Measurements from ENCODE around the gene AGAP1. TPM values are rescaled to one million over a fixed set of nuclear protein-coding genes. Genes with fewer than 3 reads are reported as not detected.
"Not testable (repeated sequence)": the region's sequence is repeated elsewhere in the genome, so short reads cannot be mapped to it uniquely, and the experiment has no call there.

The AGAP1 gene
- total and polyA plus RNA-seq, 7 donors = 10.8 to 42.7 (median 18.6) TPM

DNA sequence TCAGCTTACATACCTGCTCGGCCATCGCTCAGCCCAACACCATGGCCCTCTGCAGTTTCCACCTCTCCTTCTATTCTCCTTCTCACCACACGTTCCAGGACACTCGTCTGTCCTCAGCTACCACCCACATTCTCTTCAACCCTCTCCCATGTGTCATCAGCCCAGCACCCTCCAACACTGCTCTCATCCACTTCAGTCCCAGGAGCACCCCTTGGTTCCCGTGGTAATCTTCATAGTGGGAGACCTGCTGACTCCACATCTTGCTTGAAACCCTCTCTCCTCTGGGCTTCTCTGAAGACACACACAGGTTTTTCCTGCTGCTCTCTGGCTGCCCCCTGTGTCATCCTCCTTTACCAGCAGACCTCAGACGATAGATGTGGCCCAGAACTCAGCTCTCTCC, 445.6 kb downstream of the AGAP1 start:
- WGBS, 2 donors = 90 to 95% methylated on average over 6 of the region's 6 CpGs
- Histone ChIP-seq H3K36me3 (no peaks in the 10 kb centered on the region), H3K4me1 (peaks cover 0 to 7% (median 0%) of the 10 kb centered on the region in 4 donors), H3K27me3 (no peaks in the 10 kb centered on the region), H3K9me3 (peaks cover 0 to 3% (median 0%) of the 10 kb centered on the region in 4 donors), H3K4me3 (no peak overlapping the region), H3K27ac (no peak overlapping the region)
- intact Hi-C loops (cut with DNase I) = no loop called here
- TF ChIP-seq EP300 (IDR thresholded peaks at IDR 0.05) = no peak
- no peak for TF ChIP-seq POLR2AphosphoS5 (IDR thresholded peaks at IDR 0.05)
- TF ChIP-seq POLR2A (IDR thresholded peaks at IDR 0.05) = no peak
- TF ChIP-seq, protein P1, sequence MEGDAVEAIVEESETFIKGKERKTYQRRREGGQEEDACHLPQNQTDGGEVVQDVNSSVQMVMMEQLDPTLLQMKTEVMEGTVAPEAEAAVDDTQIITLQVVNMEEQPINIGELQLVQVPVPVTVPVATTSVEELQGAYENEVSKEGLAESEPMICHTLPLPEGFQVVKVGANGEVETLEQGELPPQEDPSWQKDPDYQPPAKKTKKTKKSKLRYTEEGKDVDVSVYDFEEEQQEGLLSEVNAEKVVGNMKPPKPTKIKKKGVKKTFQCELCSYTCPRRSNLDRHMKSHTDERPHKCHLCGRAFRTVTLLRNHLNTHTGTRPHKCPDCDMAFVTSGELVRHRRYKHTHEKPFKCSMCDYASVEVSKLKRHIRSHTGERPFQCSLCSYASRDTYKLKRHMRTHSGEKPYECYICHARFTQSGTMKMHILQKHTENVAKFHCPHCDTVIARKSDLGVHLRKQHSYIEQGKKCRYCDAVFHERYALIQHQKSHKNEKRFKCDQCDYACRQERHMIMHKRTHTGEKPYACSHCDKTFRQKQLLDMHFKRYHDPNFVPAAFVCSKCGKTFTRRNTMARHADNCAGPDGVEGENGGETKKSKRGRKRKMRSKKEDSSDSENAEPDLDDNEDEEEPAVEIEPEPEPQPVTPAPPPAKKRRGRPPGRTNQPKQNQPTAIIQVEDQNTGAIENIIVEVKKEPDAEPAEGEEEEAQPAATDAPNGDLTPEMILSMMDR (IDR thresholded peaks at IDR 0.05) = no peak
- peak; percentile 34 for DNase-seq

DNA sequence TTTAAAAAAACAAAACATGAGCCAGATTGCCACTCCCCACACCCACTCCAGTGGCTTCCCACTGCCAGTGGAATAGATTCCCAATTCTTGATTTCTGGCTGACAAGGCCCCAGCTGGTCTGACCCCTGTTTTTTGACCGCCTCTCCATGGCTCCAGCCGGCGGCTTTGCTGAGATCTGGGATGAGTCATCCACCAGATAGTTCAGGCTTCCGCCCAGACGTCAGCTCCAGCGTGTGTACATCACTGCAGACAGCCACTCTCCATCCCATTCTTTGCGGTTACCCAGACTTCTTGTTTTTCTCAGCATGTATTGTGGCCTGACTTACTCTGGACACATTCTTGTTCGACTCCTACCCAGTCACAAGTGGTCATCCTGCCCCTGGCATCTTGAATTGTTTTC, 446.5 kb downstream of the AGAP1 start:
- no peaks in the 10 kb centered on the region for H3K27me3 ChIP-seq
- no peaks in the 10 kb centered on the region for H3K36me3 ChIP-seq
- intact Hi-C loops (cut with DNase I) = no loop called here
- WGBS, 2 donors = 72 to 84% methylated on average over 8 of the region's 8 CpGs
- peak; percentile 73 for DNase-seq
- TF ChIP-seq POLR2AphosphoS5 (IDR thresholded peaks at IDR 0.05) = no peak
- TF ChIP-seq EP300 (IDR thresholded peaks at IDR 0.05) = no peak
- TF ChIP-seq, protein P1 (IDR thresholded peaks at IDR 0.05) = no peak
- no peak for TF ChIP-seq POLR2A (IDR thresholded peaks at IDR 0.05)
- H3K9me3 ChIP-seq = peaks cover 0 to 3% (median 0%) of the 10 kb centered on the region in 4 donors
- H3K4me3 ChIP-seq = no peak overlapping the region
- H3K4me1 ChIP-seq = peaks cover 0 to 7% (median 0%) of the 10 kb centered on the region in 4 donors
- H3K27ac ChIP-seq = no peak overlapping the region

DNA sequence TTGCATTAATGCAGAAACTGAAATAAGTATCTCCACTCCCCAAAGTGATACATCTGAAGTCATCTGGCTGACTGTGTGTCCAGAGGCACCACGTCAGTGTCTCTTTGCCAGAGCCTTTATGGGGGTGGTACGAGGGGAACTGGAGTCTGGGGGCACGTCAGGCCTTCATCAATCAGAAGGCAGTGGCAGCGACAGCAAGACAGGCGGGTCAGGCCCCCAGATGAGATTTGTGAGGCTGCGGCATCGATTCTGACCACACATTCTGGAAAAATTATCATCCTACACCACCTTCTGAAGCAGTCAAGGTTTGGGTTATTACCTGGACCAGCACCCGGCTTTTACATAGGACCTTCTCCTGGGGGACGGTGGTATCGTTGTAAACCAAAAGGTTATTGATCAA, 450.7 kb downstream of the AGAP1 start:
- DNase-seq = peak; percentile 9
- TF ChIP-seq, protein P1 (IDR thresholded peaks at IDR 0.05) = no peak
- TF ChIP-seq POLR2AphosphoS5 (IDR thresholded peaks at IDR 0.05) (no peak), POLR2A (IDR thresholded peaks at IDR 0.05) (no peak), EP300 (IDR thresholded peaks at IDR 0.05) (no peak)
- H3K27ac ChIP-seq = no peak overlapping the region
- no peaks in the 10 kb centered on the region for H3K9me3 ChIP-seq
- H3K4me1 ChIP-seq = peaks cover 0 to 7% (median 0%) of the 10 kb centered on the region in 4 donors
- intact Hi-C loops (cut with DNase I) = no loop called here
- no peaks in the 10 kb centered on the region for H3K36me3 ChIP-seq
- H3K27me3 ChIP-seq = no peaks in the 10 kb centered on the region
- H3K4me3 ChIP-seq = no peak overlapping the region
- WGBS, 2 donors = 93 to 96% methylated on average over 10 of the region's 10 CpGs

DNA sequence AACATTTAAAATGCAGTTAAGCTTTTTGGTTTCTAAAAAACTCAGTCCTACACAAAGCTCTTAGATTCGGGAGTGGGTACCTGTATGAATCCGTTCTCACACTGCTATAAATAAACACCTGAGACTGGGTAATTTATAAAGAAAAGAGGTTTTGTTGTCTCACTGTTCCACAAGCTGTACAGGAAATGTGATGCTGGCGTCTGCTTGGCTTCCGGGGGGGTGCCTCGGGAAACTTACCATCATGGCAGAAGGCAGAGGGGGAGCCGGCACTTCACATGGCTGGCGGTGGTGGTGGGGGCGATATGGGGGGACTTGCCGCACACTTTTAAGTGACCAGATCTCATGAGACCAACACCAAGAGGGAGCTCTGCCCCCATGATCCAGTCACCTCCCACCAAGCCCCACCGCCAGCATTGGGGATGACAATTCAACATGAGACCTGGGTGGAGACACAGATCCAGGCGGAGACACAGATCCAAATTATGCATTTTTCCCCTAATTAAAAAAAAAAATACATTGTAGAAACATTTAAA, 451.8 kb downstream of the AGAP1 start:
- Histone ChIP-seq H3K27me3 (no peaks in the 10 kb centered on the region), H3K4me1 (no peaks in the 10 kb centered on the region), H3K27ac (no peak overlapping the region), H3K4me3 (no peak overlapping the region), H3K36me3 (no peaks in the 10 kb centered on the region), H3K9me3 (no peaks in the 10 kb centered on the region)
- DNase-seq = peak; percentile 46
- 82 to 85% methylated on average over 11 of the region's 11 CpGs for WGBS, 2 donors
- TF ChIP-seq, protein P1 (IDR thresholded peaks at IDR 0.05) = no peak
- TF ChIP-seq EP300 (IDR thresholded peaks at IDR 0.05) = no peak
- TF ChIP-seq POLR2A (IDR thresholded peaks at IDR 0.05) = no peak
- no peak for TF ChIP-seq POLR2AphosphoS5 (IDR thresholded peaks at IDR 0.05)
- intact Hi-C loops (cut with DNase I) = no loop called here

DNA sequence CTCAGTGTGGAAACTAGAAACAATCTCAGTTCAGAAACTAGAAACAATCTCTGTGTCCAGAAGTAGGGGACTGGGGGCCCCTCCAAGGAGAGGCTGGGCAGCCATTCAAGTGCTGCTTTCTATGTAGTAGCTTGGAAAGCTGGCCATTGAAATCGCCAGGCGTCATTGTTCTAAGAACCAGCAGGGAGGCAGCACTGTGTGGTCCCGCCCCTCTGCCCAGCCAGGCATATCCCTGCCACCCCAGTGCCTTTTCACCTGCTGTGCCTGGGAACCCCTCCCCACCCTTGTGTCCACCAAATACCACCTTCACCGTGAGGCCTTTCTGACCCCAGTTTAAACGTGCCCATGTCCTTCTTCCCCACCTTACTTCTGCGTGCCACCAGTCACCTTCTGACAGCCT, 452.7 kb downstream of the AGAP1 start:
- intact Hi-C loops (cut with DNase I) = no loop called here
- WGBS, 2 donors = 91 to 93% methylated on average over 6 of the region's 6 CpGs
- no peak overlapping the region for H3K27ac ChIP-seq
- no peaks in the 10 kb centered on the region for H3K36me3 ChIP-seq
- H3K9me3 ChIP-seq = no peaks in the 10 kb centered on the region
- peak; percentile 46 for DNase-seq
- no peak overlapping the region for H3K4me3 ChIP-seq
- H3K27me3 ChIP-seq = no peaks in the 10 kb centered on the region
- no peaks in the 10 kb centered on the region for H3K4me1 ChIP-seq
- TF ChIP-seq, protein P1 (IDR thresholded peaks at IDR 0.05) = no peak
- TF ChIP-seq EP300 (IDR thresholded peaks at IDR 0.05) (no peak), POLR2A (IDR thresholded peaks at IDR 0.05) (no peak), POLR2AphosphoS5 (IDR thresholded peaks at IDR 0.05) (no peak)

DNA sequence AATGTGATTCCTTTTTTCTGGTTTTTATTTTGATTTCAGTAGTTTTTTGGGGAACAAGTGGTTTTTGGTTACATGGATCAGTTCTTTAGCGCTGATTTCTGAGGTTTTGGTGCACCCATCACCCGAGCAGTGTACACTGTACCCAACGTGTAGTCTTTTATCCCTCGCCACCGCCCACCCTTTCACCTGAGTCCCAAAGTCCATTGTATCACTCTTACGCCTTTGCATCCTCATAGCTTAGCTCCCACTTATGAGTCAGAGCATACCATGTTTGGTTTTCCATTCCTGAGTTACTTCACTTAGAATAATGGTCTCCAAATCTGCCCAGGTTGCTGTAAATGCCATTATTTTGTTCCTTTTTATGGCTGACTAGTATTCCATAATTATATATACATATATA, 453.2 kb downstream of the AGAP1 start:
- H3K36me3 ChIP-seq; H3K4me3 ChIP-seq; H3K27me3 ChIP-seq; H3K27ac ChIP-seq; H3K9me3 ChIP-seq; intact Hi-C loops (cut with DNase I); H3K4me1 ChIP-seq: not testable (repeated sequence)
- WGBS, 2 donors = 76 to 79% methylated on average over 6 of the region's 6 CpGs
- DNase-seq = peak; percentile 28

Data from sigmoid colon (tissue), 7 donors.